Measurements from ENCODE around the gene CD46.

The CD46 gene

DNA sequence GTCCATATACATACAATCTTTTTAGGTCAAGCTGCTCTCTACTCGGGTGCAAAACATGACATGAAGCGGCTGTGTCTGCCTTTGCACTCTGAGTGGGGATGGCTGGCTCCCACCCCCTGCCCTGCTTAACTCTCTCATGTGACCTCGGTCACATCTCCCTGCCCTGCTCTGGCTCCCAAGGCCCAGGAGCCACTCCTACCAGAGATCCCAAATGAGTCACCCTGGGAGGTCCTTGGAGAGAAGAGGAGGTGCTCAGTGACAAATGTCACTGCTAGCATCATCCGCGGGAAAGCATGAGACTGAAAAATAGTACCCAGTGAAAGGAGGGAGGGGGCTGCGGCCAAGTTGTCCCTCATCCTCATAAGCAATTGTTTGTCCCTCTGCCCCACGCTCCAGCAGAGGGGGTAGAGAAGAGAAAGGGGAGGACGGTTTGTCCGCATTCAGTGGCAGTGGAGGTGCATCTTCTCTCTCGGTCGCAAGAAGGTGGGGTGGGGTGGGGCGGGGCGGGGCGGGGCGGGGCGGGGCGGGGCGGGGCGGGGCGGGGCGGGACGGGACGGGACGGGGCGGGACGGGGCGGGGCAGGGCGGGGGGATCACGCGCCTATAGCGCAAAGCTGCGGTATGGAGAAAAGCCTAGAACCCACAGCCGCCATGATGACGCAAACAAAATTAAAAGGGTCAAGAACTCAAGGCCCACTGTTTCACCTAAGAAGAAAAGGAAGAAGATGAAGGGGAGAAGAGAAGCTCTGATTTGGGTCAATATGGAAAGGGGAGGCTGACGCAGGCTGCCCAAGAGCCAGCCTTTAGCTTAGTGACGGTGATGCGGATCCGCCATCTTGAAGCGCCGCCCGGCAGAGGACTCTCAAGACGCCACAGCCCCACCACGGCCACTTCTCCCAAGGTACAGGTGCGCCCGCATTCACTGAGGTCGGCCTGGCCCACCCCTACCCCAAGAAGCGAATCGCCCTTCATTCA, 66.2 kb downstream of the CD46 start:
- H3K27me3 ChIP-seq (replicated peaks; ENCODE audit: control insufficient read depth, insufficient read depth, low read length) = no peaks in the 10 kb centered on the region
- H3K36me3 ChIP-seq (ENCODE audit: control insufficient read depth, insufficient read depth, low read length, severe bottlenecking) = peaks cover 47% of the 10 kb centered on the region
- H3K4me3 ChIP-seq (ENCODE audit: low read length) = no peak overlapping the region
- H3K9ac ChIP-seq (ENCODE audit: low read length) = no peak overlapping the region
- H3K9me3 ChIP-seq (ENCODE audit: control insufficient read depth, low read length) = no peaks in the 10 kb centered on the region
- DNase-seq (ENCODE audit: low read depth) = no peak
- peaks cover 60% of the 10 kb centered on the region for H3K4me1 ChIP-seq (ENCODE audit: control insufficient read depth, insufficient read depth, low read length)

- DNase-seq (ENCODE audit: low read depth) = peak; percentile 59
- Histone ChIP-seq H3K36me3 (ENCODE audit: control insufficient read depth, insufficient read depth, low read length, severe bottlenecking) (peaks cover 38% of the 10 kb centered on the region), H3K9ac (ENCODE audit: low read length) (no peak overlapping the region), H3K27me3 (replicated peaks; ENCODE audit: control insufficient read depth, insufficient read depth, low read length) (no peaks in the 10 kb centered on the region), H3K4me1 (ENCODE audit: control insufficient read depth, insufficient read depth, low read length) (peaks cover 57% of the 10 kb centered on the region), H3K9me3 (ENCODE audit: control insufficient read depth, low read length) (no peaks in the 10 kb centered on the region), H3K4me3 (ENCODE audit: low read length) (no peak overlapping the region)
These were observed 67.2 kb downstream of the CD46 start for GRCh38 chr1:207818971-207819451.

DNA sequence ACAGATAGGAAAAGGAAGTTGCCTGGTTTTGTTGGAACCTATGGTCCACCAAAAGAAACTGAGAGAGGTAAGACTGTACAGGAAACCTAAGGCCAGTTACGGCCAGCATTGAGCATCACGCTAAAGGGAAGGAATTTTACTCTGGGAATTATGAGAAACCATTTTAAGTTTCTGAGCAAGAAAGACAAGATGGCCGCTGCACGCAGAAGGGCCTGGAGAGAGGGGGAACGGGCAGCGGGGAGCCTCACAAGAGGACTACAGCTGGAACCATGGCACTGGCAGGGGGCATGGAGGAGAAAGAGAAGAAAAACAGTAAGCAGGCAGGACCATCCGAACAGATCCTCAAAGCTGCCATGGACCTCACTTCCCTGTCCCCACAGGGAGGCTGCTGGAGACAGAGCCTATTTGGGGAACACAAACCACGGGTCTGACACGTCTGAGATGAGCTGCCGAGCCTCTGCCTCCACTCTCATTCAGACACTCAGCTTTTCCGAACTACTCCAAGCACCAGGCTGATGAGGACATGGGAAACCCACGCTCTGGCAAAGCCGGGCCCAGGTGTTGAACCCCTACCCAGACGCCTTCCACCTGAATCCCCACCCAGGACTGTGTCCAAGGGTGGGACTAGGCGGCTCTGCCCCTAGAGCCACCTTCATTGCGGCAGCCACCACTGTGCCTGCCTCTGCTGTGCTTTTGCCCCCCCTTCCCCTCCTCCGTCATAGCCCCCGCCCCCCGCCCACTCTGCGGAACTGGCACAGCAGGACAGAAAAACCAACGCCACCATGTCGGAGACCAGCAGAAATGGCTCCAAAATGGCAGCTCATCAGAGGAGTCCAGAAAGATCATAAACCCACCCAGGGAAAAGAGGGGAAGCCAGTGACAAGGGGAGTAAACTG, 69.0 kb downstream of the CD46 start:
- no peak overlapping the region for H3K9ac ChIP-seq (ENCODE audit: low read length)
- peaks cover 57% of the 10 kb centered on the region for H3K4me1 ChIP-seq (ENCODE audit: control insufficient read depth, insufficient read depth, low read length)
- no peaks in the 10 kb centered on the region for H3K9me3 ChIP-seq (ENCODE audit: control insufficient read depth, low read length)
- DNase-seq (ENCODE audit: low read depth) = no peak
- H3K27me3 ChIP-seq (replicated peaks; ENCODE audit: control insufficient read depth, insufficient read depth, low read length) = no peaks in the 10 kb centered on the region
- peak overlapping the region; percentile 91 for H3K4me3 ChIP-seq (ENCODE audit: low read length)
- H3K36me3 ChIP-seq (ENCODE audit: control insufficient read depth, insufficient read depth, low read length, severe bottlenecking) = peaks cover 20% of the 10 kb centered on the region

GRCh38 chr1:207821464-207822045, 69.7 kb downstream of the CD46 start:
- H3K27me3 ChIP-seq (replicated peaks; ENCODE audit: control insufficient read depth, insufficient read depth, low read length) = no peaks in the 10 kb centered on the region
- H3K36me3 ChIP-seq (ENCODE audit: control insufficient read depth, insufficient read depth, low read length, severe bottlenecking) = peaks cover 13% of the 10 kb centered on the region
- H3K4me3 ChIP-seq (ENCODE audit: low read length) = peak overlapping the region; percentile 91
- H3K4me1 ChIP-seq (ENCODE audit: control insufficient read depth, insufficient read depth, low read length) = peaks cover 57% of the 10 kb centered on the region
- no peak for DNase-seq (ENCODE audit: low read depth)
- peak overlapping the region; percentile 55 for H3K9ac ChIP-seq (ENCODE audit: low read length)
- no peaks in the 10 kb centered on the region for H3K9me3 ChIP-seq (ENCODE audit: control insufficient read depth, low read length)

DNA sequence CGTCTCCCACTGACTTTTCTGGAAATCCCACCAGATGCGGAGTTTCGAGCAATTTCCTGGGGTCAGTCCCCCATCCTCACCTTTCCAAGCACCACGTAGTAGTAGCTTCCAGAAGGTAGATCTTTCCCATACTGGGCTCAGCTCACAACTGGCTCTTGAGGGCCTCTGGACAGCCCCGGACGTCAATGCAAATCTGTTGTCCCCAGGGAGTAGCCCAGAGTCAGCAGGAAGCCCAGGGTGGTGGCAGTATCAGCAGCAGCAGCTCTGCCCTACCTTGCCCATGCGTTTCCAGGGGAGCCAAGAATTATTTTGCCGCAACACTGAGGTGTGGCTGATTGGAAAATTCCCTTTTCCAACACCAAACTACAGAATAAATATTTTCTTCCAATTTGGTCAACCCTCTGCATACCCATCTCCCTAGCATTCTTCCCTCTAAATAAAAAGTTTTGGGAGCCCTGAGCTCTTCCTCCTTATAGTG, 70.3 kb downstream of the CD46 start:
- H3K27me3 ChIP-seq (replicated peaks; ENCODE audit: control insufficient read depth, insufficient read depth, low read length) = no peaks in the 10 kb centered on the region
- no peaks in the 10 kb centered on the region for H3K9me3 ChIP-seq (ENCODE audit: control insufficient read depth, low read length)
- peak overlapping the region; percentile 91 for H3K4me3 ChIP-seq (ENCODE audit: low read length)
- DNase-seq (ENCODE audit: low read depth) = no peak
- H3K36me3 ChIP-seq (ENCODE audit: control insufficient read depth, insufficient read depth, low read length, severe bottlenecking) = peaks cover 6% of the 10 kb centered on the region
- H3K9ac ChIP-seq (ENCODE audit: low read length) = peak overlapping the region; percentile 55
- H3K4me1 ChIP-seq (ENCODE audit: control insufficient read depth, insufficient read depth, low read length) = peaks cover 59% of the 10 kb centered on the region

DNA sequence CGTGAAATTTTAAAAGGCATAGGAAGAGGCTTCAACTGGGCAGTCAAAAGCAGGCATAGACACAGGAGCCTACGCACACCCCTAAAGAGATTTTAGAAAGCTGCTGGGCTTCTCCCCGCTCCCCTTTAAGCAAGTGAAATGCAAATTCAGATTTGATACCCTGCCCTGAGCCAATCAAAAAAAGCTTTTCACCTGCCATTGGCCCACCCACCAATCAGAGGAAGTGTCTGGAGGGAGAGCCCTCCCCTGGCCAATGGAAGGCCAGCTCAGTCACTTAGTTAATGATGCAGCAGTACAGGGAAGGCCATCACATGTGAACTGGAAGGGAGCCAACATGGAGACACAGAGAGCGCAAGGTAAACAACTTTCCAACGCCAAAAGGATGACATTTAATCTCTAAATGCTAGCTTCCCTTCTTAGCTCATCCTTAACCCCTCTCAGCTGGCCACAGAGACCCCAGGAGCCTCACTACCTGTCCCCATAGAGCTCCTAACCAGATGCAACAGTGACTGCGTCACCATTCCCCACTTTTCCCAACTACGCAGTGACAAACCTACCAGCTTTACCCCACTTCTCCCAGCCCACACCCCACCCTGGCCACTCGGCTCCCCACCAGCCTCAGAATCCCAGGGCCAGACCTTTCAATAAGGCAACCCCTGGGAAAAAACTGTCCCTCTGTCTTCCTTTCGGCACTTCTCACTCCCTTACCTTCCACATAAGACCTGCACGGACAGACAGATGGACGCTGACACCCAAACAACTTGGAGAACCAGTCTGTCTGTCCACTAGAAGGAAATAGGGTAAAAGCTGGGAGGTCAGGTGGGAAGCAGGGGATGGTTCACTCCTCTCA, 71.0 kb downstream of the CD46 start:
- Histone ChIP-seq H3K36me3 (ENCODE audit: control insufficient read depth, insufficient read depth, low read length, severe bottlenecking) (no peaks in the 10 kb centered on the region), H3K9ac (ENCODE audit: low read length) (peak overlapping the region; percentile 93), H3K27me3 (replicated peaks; ENCODE audit: control insufficient read depth, insufficient read depth, low read length) (no peaks in the 10 kb centered on the region), H3K4me3 (ENCODE audit: low read length) (peak overlapping the region; percentile 91), H3K9me3 (ENCODE audit: control insufficient read depth, low read length) (no peaks in the 10 kb centered on the region), H3K4me1 (ENCODE audit: control insufficient read depth, insufficient read depth, low read length) (peaks cover 63% of the 10 kb centered on the region)
- DNase-seq (ENCODE audit: low read depth) = peak; percentile 29

DNA sequence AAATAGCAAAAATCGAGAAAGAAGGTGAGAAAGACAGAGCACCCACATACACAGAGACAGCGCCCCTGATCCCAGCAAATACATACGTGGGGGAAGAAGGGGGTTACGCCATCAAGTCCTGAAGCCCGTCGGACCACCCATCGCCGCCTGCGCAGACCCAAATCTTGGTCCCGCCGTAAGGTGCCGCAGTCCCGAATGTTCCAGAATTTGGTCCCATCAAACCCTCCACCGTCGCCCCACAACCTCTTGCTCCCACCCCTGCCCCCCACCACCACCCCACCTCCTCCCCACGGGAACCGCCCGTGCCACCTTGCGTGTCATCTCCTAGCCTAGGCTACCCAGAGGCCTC, 71.7 kb downstream of the CD46 start:
- DNase-seq (ENCODE audit: low read depth) = no peak

DNA sequence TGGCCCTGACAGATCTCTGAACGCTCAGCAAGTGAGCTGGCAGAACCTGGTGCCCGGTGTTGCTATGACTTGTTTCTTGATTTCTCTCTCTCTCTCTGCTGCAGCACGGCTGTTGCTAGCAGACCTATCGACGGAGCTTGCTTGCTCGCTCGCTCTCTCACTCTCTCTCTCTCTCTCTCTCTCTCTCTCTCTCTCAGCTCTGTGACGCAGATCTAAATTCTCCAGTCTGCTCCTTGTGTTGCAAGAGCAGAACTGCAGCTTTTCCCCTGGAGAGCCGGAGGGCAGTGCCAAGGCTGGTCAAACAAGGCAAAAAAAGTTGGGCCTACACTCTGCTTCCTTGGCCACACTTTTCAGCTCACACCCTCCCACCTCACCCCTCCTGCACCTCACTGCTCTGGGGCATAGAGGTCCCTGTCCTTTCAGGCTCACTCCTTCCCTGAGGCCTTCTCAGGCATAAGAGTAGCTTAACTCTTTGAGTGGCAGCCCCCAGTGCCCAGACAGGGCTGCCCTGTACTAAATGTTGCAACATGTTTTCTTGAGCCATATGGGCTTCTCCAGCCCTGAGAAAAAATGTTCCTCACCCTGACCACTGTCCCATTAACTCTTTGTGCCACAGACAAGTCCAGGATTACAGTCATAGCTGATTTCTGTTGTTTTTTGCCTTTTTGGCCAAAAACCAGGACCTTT, 72.2 kb downstream of the CD46 start:
- no peaks in the 10 kb centered on the region for H3K27me3 ChIP-seq (replicated peaks; ENCODE audit: control insufficient read depth, insufficient read depth, low read length)
- no peaks in the 10 kb centered on the region for H3K9me3 ChIP-seq (ENCODE audit: control insufficient read depth, low read length)
- DNase-seq (ENCODE audit: low read depth) = peak; percentile 95
- H3K9ac ChIP-seq (ENCODE audit: low read length) = peak overlapping the region; percentile 93
- no peaks in the 10 kb centered on the region for H3K36me3 ChIP-seq (ENCODE audit: control insufficient read depth, insufficient read depth, low read length, severe bottlenecking)
- peak overlapping the region; percentile 91 for H3K4me3 ChIP-seq (ENCODE audit: low read length)
- peaks cover 67% of the 10 kb centered on the region for H3K4me1 ChIP-seq (ENCODE audit: control insufficient read depth, insufficient read depth, low read length)

More for the DNA sequence above, 71.7 kb downstream of the CD46 start:
- H3K27me3 ChIP-seq (replicated peaks; ENCODE audit: control insufficient read depth, insufficient read depth, low read length) = no peaks in the 10 kb centered on the region
- no peaks in the 10 kb centered on the region for H3K9me3 ChIP-seq (ENCODE audit: control insufficient read depth, low read length)
- H3K36me3 ChIP-seq (ENCODE audit: control insufficient read depth, insufficient read depth, low read length, severe bottlenecking) = no peaks in the 10 kb centered on the region
- peaks cover 67% of the 10 kb centered on the region for H3K4me1 ChIP-seq (ENCODE audit: control insufficient read depth, insufficient read depth, low read length)
- H3K9ac ChIP-seq (ENCODE audit: low read length) = peak overlapping the region; percentile 93
- peak overlapping the region; percentile 91 for H3K4me3 ChIP-seq (ENCODE audit: low read length)

DNA sequence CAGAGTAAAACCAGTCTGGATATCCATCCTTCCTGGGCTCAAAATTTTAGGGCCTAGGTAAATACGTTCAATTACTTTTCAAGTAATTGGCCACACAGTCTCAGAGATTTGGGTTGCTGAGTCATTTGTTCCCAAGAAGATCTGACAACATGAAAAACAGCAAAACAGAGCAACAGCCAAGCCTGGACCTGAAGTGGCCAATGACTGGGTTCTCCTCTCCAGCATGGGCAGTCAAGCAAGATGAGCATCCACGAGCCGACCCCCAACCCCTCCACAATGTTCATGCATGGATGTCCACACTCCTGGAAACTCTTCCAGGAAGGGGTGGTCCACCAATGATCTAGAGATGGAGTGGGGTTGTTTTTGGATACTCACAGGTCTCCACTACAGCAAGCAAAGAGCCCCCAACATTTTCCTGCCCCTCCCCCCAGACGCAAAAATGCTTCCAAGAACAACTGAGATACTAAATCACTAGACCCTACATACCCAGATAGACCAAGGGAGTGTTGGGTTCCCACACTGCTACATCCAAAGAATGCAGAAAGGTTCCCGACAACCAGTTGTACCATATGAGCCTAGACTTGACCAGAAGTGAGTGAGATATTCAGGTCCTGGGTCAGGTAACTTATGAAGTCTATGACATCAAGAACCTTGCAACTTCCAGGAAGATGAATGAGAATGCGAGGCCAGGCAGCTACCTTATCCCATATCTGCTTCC, 73.0 kb downstream of the CD46 start:
- no peaks in the 10 kb centered on the region for H3K9me3 ChIP-seq (ENCODE audit: control insufficient read depth, low read length)
- DNase-seq (ENCODE audit: low read depth) = peak; percentile 42
- H3K4me3 ChIP-seq (ENCODE audit: low read length) = peak overlapping the region; percentile 91
- no peaks in the 10 kb centered on the region for H3K36me3 ChIP-seq (ENCODE audit: control insufficient read depth, insufficient read depth, low read length, severe bottlenecking)
- H3K4me1 ChIP-seq (ENCODE audit: control insufficient read depth, insufficient read depth, low read length) = peaks cover 64% of the 10 kb centered on the region
- H3K27me3 ChIP-seq (replicated peaks; ENCODE audit: control insufficient read depth, insufficient read depth, low read length) = no peaks in the 10 kb centered on the region
- H3K9ac ChIP-seq (ENCODE audit: low read length) = peak overlapping the region; percentile 93

All from adipocyte (in vitro differentiated cells).